Kasumi-1 (cell line): ENCODE results near the gene NFATC4.

Source experiments
- DNase-seq, 2 experiments: peaks; one replicate each; lab custom pipeline; 2025; lab: John Stamatoyannopoulos, UW

The NFATC4 gene

GRCh38 chr14:24389226-24389848, 21.4 kb downstream of the NFATC4 start:
- no peak for DNase-seq

- peak; percentile 14 to 26 for DNase-seq
These were observed 22.9 kb downstream of the NFATC4 start for GRCh38 chr14:24390701-24391468.

- no peak for DNase-seq
These were observed 24.5 kb downstream of the NFATC4 start for GRCh38 chr14:24392325-24393091.

- peak in 1 of 2 experiments; percentile 14 for DNase-seq
These were observed 26.3 kb downstream of the NFATC4 start for GRCh38 chr14:24394275-24394674.

- peak; percentile 50 to 62 for DNase-seq
These were observed 27.9 kb downstream of the NFATC4 start for GRCh38 chr14:24395609-24396582.

- DNase-seq: no peak
These were observed 29.8 kb downstream of the NFATC4 start for GRCh38 chr14:24397639-24398292.

GRCh38 chr14:24398293-24398652, 30.3 kb downstream of the NFATC4 start:
- no peak for DNase-seq

- DNase-seq: peak in 1 of 2 experiments; percentile 21
These were observed 30.9 kb downstream of the NFATC4 start, which contains the start of gene NYNRIN for GRCh38 chr14:24398653-24399446. NYNRIN (plus strand) TSS chr14:24399003; CDS start chr14:24399247, 244 bp downstream.

GRCh38 chr14:24399447-24399822, 31.5 kb downstream of the NFATC4 start:
- no peak for DNase-seq

- no peak for DNase-seq
These were observed 32.2 kb downstream of the NFATC4 start for GRCh38 chr14:24399999-24400718.

- DNase-seq: no peak
These were observed 34.1 kb downstream of the NFATC4 start for GRCh38 chr14:24401810-24402702.

GRCh38 chr14:24403294-24403998, 35.5 kb downstream of the NFATC4 start:
- no peak for DNase-seq

- no peak for DNase-seq
These were observed 36.8 kb downstream of the NFATC4 start for GRCh38 chr14:24404814-24405213.

- DNase-seq: no peak
These were observed 38.4 kb downstream of the NFATC4 start for GRCh38 chr14:24406416-24406815.

GRCh38 chr14:24407608-24408325, 39.8 kb downstream of the NFATC4 start:
- no peak for DNase-seq

- DNase-seq: no peak
These were observed 40.8 kb downstream of the NFATC4 start for GRCh38 chr14:24408764-24409163.

- no peak for DNase-seq
These were observed 41.2 kb downstream of the NFATC4 start for GRCh38 chr14:24409192-24409591.
